ENCODE data around the gene WDPCP.
"Not testable (repeated sequence)": the region's sequence is repeated elsewhere in the genome, so short reads cannot be mapped to it uniquely, and the experiment has no call there.

WDPCP gene

DNA sequence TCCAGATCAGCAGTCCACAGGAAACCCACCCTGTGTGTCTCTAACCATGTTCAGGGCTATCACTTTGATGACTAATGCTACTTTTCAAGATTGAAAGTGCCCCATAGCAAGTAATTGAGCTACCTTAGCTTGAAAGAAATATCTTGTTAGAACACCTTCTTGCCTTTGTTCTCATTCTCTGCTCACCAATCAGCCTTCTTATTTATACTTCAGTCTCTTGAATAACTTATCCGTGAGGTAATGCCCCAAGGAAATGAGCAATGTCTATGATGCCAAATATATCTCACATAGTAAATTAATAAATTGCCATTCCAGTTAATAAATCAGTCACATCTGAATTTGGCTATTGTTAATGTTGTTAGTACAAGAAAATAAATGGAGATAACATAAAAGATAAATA, 141.6 kb downstream of the WDPCP start:
- DNase-seq (ENCODE audit: low read depth in 2 of 2) = no peak

DNA sequence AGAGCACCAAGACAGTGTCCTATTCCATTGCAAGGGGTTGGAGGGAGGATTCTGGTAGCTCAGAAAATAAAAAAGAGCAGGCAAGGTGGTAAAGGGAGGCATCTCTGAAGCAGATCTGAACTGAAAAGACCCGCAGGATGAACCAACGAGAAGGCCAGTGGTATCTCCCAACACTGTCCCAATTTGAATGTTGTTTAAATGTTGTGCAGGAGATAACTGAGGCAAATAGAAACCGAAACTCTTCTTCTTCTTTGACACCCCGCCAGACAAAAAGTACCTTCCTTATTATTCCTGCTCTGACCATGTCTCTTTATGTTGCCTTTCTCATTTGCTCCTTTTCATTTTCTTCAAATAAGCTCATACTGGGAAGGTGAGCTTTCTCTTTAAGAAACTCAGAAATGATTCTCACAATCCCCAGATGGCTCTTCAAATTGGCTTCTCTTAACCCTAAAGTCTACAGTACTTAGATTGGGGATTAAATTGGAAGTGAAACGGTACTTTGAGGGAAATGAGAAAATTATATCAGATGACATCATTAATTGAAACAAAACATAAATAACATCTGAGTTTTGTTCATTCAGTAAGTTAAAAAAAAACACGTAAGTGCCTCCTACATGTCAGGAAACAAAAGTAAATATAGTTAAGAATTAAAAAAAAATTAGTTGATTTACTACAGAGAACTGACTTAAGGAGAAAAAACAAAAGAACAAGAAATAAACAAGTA, 143.6 kb downstream of the WDPCP start:
- DNase-seq (ENCODE audit: low read depth in 2 of 2) = no peak

DNA sequence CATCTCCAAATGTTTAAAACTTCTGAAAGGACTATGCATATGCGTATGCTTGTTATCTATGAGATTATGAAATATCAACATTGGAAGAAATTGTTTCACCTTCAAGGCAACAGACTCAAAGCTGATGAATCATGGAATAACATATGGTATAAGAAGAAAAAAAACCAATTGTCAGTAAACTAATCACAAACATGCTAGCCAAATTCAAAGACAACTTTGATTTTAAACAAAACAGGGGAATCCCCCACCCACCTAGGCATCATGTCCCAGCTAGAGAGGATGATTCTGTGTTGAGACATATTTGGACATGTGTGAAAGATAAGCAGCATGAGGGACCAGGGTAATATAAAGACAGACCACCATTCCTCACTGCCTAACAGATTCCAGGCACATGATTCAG, 147.7 kb downstream of the WDPCP start:
- DNase-seq (ENCODE audit: low read depth in 2 of 2) = no peak

DNA sequence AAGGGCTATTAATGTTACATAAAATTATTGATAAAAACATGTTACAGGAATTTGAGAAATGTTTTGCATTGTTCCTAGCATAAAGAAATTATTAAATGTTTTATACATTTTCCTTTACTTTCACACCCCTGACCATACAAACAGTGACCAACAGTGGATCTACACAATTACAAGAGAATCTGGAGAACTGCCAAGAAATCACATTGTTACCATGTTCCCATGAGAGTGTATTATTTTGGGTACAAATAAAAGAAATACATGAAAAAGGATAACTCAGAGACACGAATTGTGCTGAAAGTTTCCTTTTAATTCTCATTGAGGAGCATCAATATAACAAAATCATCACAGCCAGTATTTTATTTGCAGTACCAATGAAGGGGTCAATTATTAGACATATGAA, 150.1 kb downstream of the WDPCP start:
- DNase-seq (ENCODE audit: low read depth in 2 of 2) = no peak

DNA sequence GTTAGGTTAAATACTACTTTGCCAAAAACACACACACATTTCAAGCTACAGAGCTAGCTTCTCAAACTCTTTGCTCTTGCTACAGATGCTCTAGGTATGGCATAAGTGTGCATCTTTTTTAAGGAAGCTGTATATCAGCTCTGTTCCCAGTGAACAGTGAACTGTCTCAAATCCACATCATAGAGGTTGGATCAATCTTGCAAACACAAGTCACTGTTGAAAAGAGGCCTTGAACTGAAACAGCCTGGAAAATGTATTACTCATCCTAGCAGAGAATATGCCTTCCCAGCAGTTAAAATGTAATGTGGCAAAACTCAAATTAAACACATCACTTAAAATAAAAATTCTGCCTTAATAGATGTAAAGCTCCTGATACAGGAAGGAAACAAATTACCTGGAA, 151.8 kb downstream of the WDPCP start:
- DNase-seq (ENCODE audit: low read depth in 2 of 2) = no peak

DNA sequence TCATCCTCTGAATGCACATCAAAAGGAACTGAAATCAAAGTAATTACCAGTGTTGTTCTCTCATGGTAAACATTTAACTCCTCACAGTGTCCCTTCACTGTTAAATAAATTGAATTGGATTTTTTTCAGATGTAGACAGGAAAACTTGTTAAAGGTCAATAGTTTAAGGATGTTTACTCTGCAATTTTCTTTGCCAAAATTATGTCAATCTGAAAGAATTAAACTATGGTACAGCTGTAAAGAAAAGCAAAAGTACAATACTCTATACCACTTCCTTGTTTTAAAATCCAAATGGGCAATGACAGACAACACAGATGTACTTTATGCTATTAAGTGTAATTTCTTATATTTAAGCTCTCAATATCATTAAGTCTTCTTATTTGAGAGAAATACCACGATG, 153.2 kb downstream of the WDPCP start:
- no peak for DNase-seq (ENCODE audit: low read depth in 2 of 2)

DNA sequence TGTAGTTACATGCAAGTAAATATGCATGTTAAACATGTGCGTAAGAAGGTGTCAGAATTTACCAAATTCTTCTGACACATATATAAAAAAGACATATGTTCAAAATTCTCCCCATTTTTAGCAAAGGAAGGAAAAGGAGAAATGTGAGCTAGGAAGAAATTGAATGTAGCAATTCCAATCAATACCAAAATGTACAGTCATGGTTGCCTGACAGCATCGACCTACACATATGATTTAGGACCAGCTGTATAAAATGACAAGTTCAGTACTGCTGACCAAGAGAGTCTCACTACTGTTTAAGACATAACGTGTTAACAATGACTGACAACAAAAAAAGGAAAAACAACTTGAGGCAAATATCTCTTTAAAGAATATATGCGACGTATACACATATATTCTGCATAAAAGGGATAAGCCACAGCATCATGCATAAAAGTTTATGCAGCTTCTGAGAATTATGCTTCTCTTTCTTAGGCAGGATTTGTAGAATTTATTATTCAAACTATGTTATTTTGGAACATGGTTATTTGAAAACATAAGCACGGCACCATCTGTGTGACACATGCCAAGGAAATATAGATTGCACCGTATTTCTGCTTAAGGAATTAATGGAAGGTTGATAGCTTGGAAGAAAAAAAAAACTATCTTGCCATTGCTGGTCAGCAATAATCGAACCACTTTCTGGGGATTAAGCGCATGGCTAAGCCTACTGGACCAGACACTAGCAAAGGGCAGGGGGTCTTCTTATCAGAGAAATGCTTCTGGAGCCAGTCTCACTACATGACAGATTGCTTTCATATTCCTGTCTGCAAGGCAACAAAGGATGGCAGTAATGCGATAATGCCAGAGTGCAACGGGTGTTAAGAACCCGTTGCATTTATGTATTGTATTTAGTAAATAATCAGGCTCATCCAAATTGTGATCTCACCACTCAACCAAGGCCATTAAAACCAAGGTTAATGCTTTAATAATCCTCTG, 154.0 kb downstream of the WDPCP start:
- no peak for DNase-seq (ENCODE audit: low read depth in 2 of 2)

DNA sequence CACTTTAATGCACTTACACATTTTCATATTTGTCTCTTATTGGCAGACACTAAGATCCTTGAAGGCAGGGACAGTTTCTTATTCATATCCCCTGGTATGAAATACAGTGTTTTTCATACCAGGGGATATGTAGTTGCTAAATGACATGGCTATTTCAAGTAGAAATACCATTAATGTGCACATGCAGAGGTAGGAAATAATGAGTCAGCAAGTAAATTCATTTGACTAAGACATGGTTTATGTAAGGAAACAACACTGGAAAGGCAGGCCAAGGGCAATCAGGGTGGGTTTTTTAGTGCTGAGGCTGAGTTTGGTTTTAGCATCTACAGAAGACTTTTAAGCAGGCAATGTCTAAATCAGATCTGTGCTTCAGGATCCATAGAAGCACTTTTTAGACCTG, 155.9 kb downstream of the WDPCP start:
- no peak for DNase-seq (ENCODE audit: low read depth in 2 of 2)

DNA sequence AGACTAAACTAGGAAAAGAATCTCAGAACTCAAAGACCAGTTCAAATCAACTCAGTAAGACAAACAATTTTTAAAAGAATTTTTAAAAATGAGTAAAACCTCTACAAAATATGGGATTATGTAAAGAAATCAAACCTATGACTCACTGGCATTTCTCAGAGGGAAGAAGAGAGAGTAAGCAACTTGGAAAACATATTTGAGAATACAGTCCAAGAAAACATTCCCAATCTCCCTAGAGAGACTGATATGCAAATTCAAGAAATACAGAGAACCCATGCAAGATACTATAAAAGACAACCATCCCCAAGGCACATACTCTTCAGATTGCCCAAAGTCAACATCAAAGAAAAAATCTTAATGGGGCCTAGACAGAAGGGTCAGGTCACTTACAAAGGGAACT, 162.7 kb downstream of the WDPCP start:
- DNase-seq (ENCODE audit: low read depth in 2 of 2) = no peak

DNA sequence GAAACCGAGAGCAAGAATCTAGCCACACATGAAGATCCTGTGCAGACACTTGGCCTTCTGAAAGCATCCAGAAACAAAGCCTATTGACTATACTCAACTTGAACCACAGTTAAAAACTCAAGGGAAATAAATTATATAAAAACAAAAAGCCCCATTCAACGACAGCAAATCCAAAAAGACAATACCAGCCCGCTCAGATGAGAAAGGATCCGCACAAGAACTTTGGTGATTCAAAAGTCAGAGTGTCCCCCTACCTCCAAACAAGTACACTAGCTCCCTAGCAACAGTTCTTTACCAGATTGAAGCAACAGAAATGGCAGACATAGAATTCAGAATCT, 163.2 kb downstream of the WDPCP start:
- no peak for DNase-seq (ENCODE audit: low read depth in 2 of 2)

DNA sequence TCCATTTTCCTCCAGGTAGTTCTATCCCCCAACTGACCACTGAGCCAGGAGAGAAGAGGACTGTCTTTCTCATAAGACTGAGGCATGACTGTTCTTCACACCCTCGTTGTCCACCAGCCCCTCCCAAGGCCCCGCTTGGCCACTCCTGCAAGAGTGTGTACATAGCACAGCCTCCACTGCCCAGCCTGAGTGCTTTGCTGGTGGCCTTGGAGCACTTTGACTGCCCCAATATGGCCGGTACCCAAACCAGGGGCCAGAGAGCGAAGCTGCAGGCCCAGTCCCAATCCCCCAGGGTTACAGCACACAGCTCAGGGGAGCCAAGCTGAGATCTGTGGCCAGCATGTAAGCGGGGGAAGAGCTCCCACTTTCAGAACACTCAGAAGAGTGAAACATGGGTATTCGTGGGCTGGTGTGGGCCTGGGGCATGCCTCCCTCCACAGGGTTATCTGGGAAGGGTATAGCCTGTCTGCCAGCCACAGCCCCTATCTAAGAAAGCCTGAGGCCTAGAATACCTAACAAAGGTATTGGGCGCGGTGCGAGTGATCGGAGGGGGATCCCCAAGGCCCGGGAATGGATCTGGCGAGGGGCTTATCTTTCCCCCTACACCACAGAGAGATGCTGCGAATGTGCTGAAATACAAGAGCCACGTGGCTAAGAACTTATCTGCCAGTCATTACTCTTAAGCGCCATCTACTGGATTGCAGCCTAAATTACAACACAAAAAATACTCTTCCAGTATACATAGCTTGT, 163.8 kb downstream of the WDPCP start:
- DNase-seq (ENCODE audit: low read depth in 2 of 2) = no peak

DNA sequence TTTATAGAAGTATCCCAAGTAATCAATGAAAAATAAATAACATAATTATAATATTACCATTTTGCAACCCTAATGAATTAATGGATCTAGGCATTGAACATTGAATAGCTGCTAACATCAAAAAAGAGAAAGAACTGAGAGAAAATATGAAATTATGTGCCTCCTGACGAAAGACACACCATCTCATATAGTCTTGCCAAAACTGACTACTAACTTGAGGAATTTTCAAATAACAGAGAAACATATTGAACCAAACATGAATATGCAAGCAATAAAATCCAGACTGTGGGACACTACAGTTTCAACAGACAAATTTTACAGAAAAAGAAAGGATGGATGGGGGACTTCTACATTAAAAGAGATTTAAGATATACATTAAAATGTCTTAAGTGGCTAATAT, 165.7 kb downstream of the WDPCP start:
- no peak for DNase-seq (ENCODE audit: low read depth in 2 of 2)

DNA sequence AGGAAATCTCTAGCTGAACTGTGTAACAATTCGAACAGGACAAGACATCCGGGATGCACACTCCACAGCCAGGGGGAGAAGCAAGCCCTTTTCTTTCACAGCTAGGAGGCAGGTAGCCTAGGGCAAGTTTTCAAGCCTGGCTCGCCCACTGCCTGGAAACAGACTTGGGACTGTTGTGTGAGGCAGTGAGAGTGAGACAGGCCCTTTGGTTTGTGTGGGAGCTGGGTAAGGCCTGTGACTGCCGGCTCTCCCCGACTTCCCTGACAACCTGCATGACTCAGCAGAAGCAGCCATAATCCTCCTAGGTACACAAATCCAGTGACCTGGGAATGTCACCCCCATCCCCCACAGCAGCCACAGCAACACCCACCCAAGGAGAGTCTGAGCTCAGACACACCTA, 179.7 kb downstream of the WDPCP start:
- no peak for DNase-seq (ENCODE audit: low read depth in 2 of 2)

DNA sequence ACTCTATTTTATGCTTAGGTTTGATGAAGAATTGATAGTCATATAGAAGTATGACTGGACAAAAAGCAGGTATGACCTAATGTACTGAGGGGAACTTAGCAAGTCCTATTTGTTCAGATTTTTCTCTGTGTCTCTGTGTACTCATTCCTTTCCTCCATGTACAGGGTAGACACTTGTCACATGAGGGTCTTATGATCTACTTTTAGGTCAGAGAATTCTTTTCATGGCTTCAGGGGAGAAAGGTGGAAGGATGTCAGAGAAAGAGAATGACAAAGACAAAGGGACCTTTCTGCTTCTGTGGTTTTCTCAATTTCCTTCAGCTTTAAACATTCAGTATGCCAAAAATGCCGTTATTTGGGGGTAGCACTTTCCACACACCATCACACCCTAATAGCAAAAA, 181.6 kb downstream of the WDPCP start:
- no peak for DNase-seq (ENCODE audit: low read depth in 2 of 2)

DNA sequence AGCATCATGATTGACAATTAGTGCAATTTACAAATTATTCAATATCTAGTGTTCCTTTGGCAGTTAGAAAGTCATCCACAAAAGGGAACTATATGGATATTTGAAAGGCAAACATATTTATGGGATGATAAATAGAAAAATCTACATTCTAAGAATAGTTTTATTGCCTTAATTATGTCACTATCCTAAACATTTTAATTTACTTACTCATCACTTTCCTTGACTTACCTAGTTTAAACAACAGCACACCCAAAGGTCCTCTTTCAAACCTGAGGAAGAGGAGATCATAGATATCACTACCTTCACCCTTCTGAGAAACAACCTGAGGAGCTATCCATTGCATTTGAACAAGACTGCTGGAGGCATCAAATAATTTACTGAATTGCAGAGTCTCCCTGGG, 184.5 kb downstream of the WDPCP start:
- DNase-seq (ENCODE audit: low read depth in 2 of 2) = no peak

DNA sequence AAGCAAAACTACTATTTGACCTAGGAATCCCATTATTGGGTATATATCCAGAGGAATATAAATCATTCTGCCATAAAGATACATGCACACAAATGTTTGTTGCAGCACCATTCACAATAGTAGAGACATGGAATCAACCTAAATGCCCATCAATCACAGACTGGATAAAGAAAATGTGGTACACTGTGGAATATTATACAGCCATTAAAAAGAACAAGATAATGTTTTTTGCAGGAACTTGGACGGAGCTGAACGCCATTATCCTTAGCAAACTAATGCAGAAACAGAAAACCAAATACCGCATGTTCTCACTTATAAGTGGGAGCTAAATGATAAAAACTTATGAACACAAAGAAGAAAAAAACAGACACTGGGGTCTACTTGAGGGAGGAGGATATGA, 185.4 kb downstream of the WDPCP start:
- not testable (repeated sequence) for DNase-seq (ENCODE audit: low read depth in 2 of 2)

DNA sequence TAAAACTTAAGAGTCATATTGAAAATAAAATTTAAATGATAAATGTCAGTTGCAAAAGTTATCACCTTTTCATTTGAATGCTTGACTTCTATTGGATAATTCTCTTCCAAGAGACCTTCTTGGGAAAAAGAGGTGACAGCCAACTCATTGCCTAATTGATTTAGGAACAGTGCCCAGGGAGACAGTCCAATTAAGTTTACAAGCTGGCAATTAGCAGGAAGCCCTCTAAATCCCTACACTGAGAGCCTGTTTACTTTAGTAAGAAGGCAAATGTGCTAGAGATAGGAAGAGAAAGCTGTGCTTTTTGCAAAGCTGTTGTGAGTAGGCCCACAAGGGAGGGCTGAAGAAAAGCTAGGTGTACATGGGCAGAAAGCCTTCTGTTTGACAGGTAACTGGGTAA, 189.1 kb downstream of the WDPCP start:
- DNase-seq (ENCODE audit: low read depth in 2 of 2) = no peak

DNA sequence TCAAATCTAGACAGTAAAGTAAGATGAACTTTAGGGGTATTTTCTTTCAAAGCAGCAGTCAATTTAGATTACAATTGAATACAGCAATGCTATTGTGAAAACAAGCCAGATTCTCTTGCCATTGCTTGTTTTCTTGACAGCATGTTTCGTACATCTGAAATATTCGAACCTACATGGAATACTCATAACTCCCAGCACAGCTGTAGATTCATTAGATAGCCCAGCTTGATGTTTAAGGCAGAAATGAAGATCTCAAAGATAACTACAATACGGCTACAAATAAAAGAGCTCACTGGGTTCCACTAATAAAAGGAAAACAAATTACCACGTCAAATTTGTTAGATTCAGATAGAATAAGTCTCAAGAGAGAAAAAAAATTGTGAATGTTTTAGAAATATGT, 208.8 kb downstream of the WDPCP start:
- DNase-seq (ENCODE audit: low read depth in 2 of 2) = no peak

DNA sequence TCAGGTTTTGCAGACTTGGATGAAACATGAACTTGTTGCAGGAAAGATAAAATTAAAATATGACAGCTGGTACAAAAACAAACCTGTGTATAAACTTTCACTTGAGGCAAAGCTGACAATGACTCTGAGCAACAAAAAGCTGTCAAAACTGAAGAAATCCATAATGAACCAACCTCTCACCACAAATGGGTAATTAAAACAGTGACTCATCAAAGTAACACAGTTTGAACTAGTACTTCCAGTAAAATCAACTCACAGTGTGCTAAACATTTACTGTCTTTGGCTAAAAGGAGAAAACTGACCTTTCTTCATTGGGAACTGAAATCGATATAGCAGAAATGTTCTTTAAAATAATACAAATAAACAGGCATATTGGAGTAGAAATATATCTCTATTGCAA, 209.7 kb downstream of the WDPCP start:
- DNase-seq (ENCODE audit: low read depth in 2 of 2) = no peak

DNA sequence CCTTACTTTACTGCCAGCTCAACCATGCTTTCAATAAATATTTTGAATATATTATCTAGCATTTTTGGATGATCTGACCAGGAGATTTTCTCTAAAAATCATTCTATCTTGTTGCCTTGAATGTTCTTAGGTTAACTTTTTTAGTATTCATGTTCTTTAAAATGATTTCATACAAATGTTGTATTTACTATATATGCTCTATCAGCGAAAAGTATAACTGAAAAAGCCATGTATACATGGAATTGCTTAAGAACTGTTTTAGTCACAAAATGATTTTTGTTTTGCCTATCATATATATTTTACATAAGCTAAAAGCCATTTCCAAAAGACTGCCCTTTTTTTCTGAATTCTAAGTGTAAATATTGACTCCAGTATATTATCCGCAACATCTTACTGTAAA, 213.9 kb downstream of the WDPCP start:
- no peak for DNase-seq (ENCODE audit: low read depth in 2 of 2)

DNA sequence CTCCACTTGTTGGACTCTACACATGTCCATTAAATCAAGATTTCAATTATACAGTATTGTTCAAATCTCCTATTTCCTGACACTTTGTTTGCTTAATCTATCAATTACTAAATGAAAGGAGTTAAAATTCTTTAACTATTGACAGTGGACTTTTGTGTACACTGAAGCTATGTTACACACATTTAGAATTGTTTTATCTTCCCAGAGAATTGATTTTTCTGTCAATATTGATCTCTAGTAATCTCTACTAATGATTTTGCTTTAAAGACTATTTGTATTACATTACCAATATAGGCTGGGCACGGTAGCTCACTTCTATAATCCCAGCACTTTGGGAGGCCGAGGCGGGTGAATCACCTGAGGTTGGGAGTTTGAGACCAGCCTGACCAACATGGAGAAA, 215.7 kb downstream of the WDPCP start:
- DNase-seq (ENCODE audit: low read depth in 2 of 2) = no peak

DNA sequence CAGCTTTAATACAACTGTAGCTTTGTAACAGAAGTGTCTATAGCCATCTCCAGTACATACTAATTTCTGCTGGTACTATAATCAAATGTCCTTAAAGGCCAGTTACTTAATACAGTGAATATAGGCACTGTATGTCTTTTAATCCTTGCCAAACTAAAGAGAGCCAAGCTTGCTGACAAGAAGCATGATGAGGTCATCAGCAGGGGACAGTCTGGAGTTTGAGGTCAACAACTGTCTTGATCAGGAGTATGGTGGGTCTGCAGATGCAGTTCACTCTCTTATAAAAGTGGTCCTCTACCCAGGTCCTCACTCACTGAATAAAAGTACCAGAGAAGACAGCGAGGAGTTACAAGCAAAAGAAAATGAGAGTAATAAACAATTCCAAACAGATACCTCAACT, 219.1 kb downstream of the WDPCP start:
- DNase-seq (ENCODE audit: low read depth in 2 of 2) = no peak

DNA sequence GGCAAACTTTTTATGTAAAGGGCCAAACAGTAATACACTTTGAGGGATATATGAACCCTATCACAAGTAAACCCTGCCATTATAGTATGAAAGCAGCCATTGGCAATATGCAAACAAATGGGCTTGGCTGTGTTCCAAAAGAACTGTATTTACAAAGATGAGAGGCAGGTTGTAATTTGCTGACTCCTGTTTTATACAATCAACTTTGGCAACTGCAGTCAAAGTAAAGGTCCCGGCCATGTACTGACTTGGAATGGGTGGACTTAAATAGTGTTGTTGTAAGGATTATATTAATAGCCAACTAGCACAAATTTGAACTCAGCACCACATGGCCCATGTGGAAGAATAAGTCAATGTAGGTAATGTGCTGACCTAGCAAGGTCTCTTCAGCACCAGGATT, 223.4 kb downstream of the WDPCP start:
- no peak for DNase-seq (ENCODE audit: low read depth in 2 of 2)

All from stimulated activated CD8-positive, alpha-beta memory T cell treated with anti-CD3 and anti-CD28 coated beads, Interleukin-15, amount 100 ng/mL, for 48 hours (primary cell).